MV-4-11 (cell line): ENCODE results near the gene EIPR1.
"Not testable (repeated sequence)": the region's sequence is repeated elsewhere in the genome, so short reads cannot be mapped to it uniquely, and the experiment has no call there.

Experiments
- DNase-seq: peaks from one replicate; lab custom pipeline; 2025; lab: John Stamatoyannopoulos, UW

EIPR1 gene

GRCh38 chr2:3211256-3212060 is 166.2 kb downstream of the EIPR1 start:
- no peak for DNase-seq

GRCh38 chr2:3210257-3210656 is 167.4 kb downstream of the EIPR1 start:
- DNase-seq: no peak

- no peak for DNase-seq
Observed at GRCh38 chr2:3209258-3209657, 168.4 kb downstream of the EIPR1 start.

- no peak for DNase-seq
Observed at GRCh38 chr2:3208591-3208990, 169.0 kb downstream of the EIPR1 start.

- DNase-seq: no peak
Observed at GRCh38 chr2:3208179-3208578, 169.4 kb downstream of the EIPR1 start.

GRCh38 chr2:3207091-3207491 is 170.5 kb downstream of the EIPR1 start:
- no peak for DNase-seq

GRCh38 chr2:3205845-3206244 is 171.8 kb downstream of the EIPR1 start:
- DNase-seq: no peak

- DNase-seq: no peak
Observed at GRCh38 chr2:3204031-3204821, 173.4 kb downstream of the EIPR1 start.

GRCh38 chr2:3203497-3204019 is 174.1 kb downstream of the EIPR1 start:
- DNase-seq: no peak

- DNase-seq: no peak
Observed at GRCh38 chr2:3202926-3203325, 174.7 kb downstream of the EIPR1 start.

- no peak for DNase-seq
Observed at GRCh38 chr2:3201281-3201680, 176.3 kb downstream of the EIPR1 start.

- no peak for DNase-seq
Observed at GRCh38 chr2:3200420-3200939, 177.1 kb downstream of the EIPR1 start.

GRCh38 chr2:3199627-3200345 is 177.8 kb downstream of the EIPR1 start:
- DNase-seq: no peak

GRCh38 chr2:3198671-3199192 is 178.9 kb downstream of the EIPR1 start:
- DNase-seq: not testable (repeated sequence)

- DNase-seq: no peak
Observed at GRCh38 chr2:3198119-3198518, 179.5 kb downstream of the EIPR1 start.

- DNase-seq: no peak
Observed at GRCh38 chr2:3197308-3197707, 180.3 kb downstream of the EIPR1 start.

- no peak for DNase-seq
Observed at GRCh38 chr2:3196716-3197115, 180.9 kb downstream of the EIPR1 start.

- DNase-seq: peak; percentile 90
Observed at GRCh38 chr2:3195641-3196476, 181.8 kb downstream of the EIPR1 start.

GRCh38 chr2:3194828-3195227 is 182.8 kb downstream of the EIPR1 start:
- no peak for DNase-seq

GRCh38 chr2:3193443-3194330 is 183.9 kb downstream of the EIPR1 start:
- peak; percentile 16 for DNase-seq
